SK-N-SH (cell line): Measurements from ENCODE around the gene RYR3.

Source experiments
- EP300 ChIP-seq, 2 experiments: IDR thresholded peaks; 2 replicates each; pipeline versions ENCODE4 v1.4.0 to v1.6.1; 2012; ENCODE audit warnings: borderline replicate concordance in 1 of 2, low read depth in 1 of 2, low read length in 1 of 2
- YY1 ChIP-seq: IDR thresholded peaks from 2 replicates; pipeline ENCODE4 v1.4.0; 2012; ENCODE audit warnings: low read depth, mild to moderate bottlenecking

GRCh38 chr15:33825453-33825852 lies 514.7 kb downstream of the RYR3 start:
- TF ChIP-seq EP300 (IDR thresholded peaks at IDR 0.05; ENCODE audit: borderline replicate concordance in 1 of 2, low read depth in 1 of 2, low read length in 1 of 2), result no peak
- TF ChIP-seq YY1, result no peak
